ENCODE results near the gene C1GALT1C1L. TPM values are rescaled to one million over a fixed set of nuclear protein-coding genes. Genes with fewer than 3 reads are reported as not detected.
A peak's percentile ranks its signal among the peaks of the same experiment; 100 is the strongest.

C1GALT1C1L gene
- total RNA-seq (2013) = not detected
- polyA plus RNA-seq = not detected
- not detected in 2 replicates for polyA minus RNA-seq
- total RNA-seq = 0 to 0.35 (median 0) reads per million in 11 experiments

DNA sequence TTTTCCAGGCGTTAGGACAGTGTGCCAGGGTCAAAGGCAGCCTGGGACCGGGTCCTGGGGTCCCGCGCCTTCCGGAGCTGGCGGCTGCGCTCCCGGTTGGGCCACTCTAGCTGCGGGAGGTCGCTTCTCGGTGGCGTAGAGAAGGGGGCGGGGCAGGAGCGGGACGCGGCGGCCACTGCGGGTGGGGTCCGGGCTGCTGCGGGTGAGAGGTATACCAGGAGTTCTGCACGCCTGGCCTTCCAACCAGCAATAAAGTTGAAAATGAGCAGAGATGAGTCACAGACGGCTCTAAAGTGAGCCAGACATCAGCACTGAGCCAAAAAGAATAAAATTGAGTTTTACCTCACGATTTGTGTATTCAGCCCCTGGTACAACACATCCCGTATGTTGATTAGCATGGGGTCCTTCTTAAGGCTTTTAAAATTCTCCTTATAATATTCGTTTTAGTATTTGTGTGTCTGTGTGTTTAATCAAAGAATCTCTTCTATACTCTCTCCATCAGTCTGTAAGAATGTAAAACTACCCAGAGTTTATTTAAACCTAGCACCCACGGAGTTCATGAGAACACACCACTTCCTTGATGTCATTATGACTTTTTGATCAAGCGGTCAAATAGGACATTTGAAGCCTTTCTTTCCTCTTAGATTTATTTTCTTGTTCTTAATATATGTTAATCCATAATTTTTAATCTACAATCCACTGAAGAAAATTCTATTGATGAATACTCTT, at the start of gene C1GALT1C1L:
TSS of gene C1GALT1C1L (minus strand) at position 108 of the 729 bp plus-strand sequence. CDS start at position 1, 107 bp downstream.
- Histone ChIP-seq H4K20me1 (ENCODE audit: insufficient read depth, low read length) (no peaks in the 10 kb centered on the region), H3K9ac (ENCODE audit: insufficient read depth, low read length, poor library complexity, severe bottlenecking) (peak within 1 kb of the TSS; percentile 27), H3K27me3 (ENCODE audit: control insufficient read depth in 2 of 2, insufficient read depth in 2 of 2, low read length in 2 of 2) (peaks cover 0 to 28% of the 10 kb centered on the region in 2 donors), H3K9me3 (replicated peaks in 1 of 2; ENCODE audit: control insufficient read depth in 1 of 2, insufficient read depth in 1 of 2, low read length in 2 of 2) (peaks cover 0 to 4% of the 10 kb centered on the region in 2 donors), H3K36me3 (replicated peaks in 1 of 2; ENCODE audit: control insufficient read depth in 1 of 2, insufficient read depth in 2 of 2, low read length in 2 of 2) (no peaks in the 10 kb centered on the region), H3K4me2 (replicated peaks; ENCODE audit: extremely low read depth, low read length, poor library complexity, severe bottlenecking) (peak within 1 kb of the TSS; percentile 74), H2AFZ (ENCODE audit: insufficient read depth, low read depth, low read length, poor library complexity, severe bottlenecking) (peak within 1 kb of the TSS; percentile 78), H3K4me3 (replicated peaks in 1 of 3; ENCODE audit: low read depth in 2 of 3, low read length in 3 of 3) (peak within 1 kb of the TSS; percentile 8 to 70 (median 23)), H3K4me1 (ENCODE audit: control insufficient read depth in 1 of 2, insufficient read depth in 2 of 2, low read length in 2 of 2) (peaks cover 7 to 8% of the 10 kb centered on the region in 2 donors), H3K27ac (ENCODE audit: low read depth in 1 of 2, low read length in 2 of 2) (no peak within 1 kb of the TSS), H3K79me2 (ENCODE audit: insufficient read depth, low read length) (no peaks in the 10 kb centered on the region)
- 4% methylated on average over 15 of the region's 27 CpGs for WGBS (ENCODE audit: insufficient coverage)
- TF ChIP-seq, protein P1, sequence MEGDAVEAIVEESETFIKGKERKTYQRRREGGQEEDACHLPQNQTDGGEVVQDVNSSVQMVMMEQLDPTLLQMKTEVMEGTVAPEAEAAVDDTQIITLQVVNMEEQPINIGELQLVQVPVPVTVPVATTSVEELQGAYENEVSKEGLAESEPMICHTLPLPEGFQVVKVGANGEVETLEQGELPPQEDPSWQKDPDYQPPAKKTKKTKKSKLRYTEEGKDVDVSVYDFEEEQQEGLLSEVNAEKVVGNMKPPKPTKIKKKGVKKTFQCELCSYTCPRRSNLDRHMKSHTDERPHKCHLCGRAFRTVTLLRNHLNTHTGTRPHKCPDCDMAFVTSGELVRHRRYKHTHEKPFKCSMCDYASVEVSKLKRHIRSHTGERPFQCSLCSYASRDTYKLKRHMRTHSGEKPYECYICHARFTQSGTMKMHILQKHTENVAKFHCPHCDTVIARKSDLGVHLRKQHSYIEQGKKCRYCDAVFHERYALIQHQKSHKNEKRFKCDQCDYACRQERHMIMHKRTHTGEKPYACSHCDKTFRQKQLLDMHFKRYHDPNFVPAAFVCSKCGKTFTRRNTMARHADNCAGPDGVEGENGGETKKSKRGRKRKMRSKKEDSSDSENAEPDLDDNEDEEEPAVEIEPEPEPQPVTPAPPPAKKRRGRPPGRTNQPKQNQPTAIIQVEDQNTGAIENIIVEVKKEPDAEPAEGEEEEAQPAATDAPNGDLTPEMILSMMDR (IDR thresholded peaks at IDR 0.05) = no peak
- H3K27ac Mint-ChIP-seq = no peak within 1 kb of the TSS
- H3K36me3 Mint-ChIP-seq = no peaks in the 10 kb centered on the region
- peak within 1 kb of the TSS; percentile 67 to 80 for H3K4me3 Mint-ChIP-seq
- H3K4me1 Mint-ChIP-seq = peaks cover 10% of the 10 kb centered on the region
- peak in 1 of 3 donors; percentile 0 for DNase-seq
- H3K9me3 Mint-ChIP-seq = peaks cover 0 to 15% (median 7%) of the 10 kb centered on the region in 7 donors
- peaks cover 4 to 21% (median 5%) of the 10 kb centered on the region in 3 donors for H3K27me3 Mint-ChIP-seq (ENCODE audit: low read depth in 3 of 3)
- intact Hi-C loops (cut with micrococcal nuclease) = no loop called here

DNA sequence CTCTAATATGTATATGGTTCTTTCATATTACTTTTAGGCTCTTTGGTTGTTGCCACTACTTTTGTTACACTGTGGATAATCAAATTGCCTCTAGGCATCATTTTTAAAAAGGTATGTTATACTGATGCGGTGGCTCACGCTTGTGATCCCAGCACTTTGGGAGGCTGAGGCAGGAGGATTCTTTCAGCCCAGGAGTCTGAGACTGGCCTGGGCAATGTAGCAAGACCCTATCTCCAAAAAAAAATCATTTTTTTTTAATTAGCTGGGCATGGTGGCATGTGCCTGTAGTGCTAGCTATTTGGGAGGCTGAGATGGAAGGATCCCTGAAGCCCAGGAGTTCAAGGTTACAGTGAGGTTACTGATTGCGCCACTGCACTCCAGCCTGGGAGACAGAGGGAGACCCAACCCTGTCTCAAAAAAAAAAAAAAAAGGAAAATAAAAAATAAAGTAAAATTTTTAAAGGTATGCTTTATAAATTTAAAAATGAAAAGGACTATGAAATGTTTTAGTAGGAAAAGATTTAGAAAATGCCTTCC, 49.5 kb upstream of the C1GALT1C1L start:
- no peak overlapping the region for H3K4me2 ChIP-seq (replicated peaks; ENCODE audit: extremely low read depth, low read length, poor library complexity, severe bottlenecking)
- 100% methylated on average over 2 of the region's 3 CpGs for whole genome bisulfite sequencing (ENCODE audit: insufficient coverage)

More for the DNA sequence above, 49.5 kb upstream of the C1GALT1C1L start:
- no peaks in the 10 kb centered on the region for H3K36me3 ChIP-seq (replicated peaks in 1 of 2; ENCODE audit: control insufficient read depth in 1 of 2, insufficient read depth in 2 of 2, low read length in 2 of 2)
- no peaks in the 10 kb centered on the region for H4K20me1 ChIP-seq (ENCODE audit: insufficient read depth, low read length)
- Mint-ChIP-seq H3K27ac (no peak overlapping the region), H3K36me3 (no peaks in the 10 kb centered on the region), H3K4me3 (no peak overlapping the region), H3K9me3 (no peaks in the 10 kb centered on the region), H3K27me3 (ENCODE audit: low read depth in 3 of 3) (peaks cover 0 to 20% (median 5%) of the 10 kb centered on the region in 3 donors), H3K4me1 (no peaks in the 10 kb centered on the region)
- DNase-seq = no peak
- no peak overlapping the region for H2AFZ ChIP-seq (ENCODE audit: insufficient read depth, low read depth, low read length, poor library complexity, severe bottlenecking)
- TF ChIP-seq, protein P1 (IDR thresholded peaks at IDR 0.05) = no peak
- H3K9ac ChIP-seq (ENCODE audit: insufficient read depth, low read length, poor library complexity, severe bottlenecking) = no peak overlapping the region
- peaks cover 0 to 3% of the 10 kb centered on the region in 2 donors for H3K27me3 ChIP-seq (ENCODE audit: control insufficient read depth in 2 of 2, insufficient read depth in 2 of 2, low read length in 2 of 2)
- H3K4me1 ChIP-seq (ENCODE audit: control insufficient read depth in 1 of 2, insufficient read depth in 2 of 2, low read length in 2 of 2) = no peaks in the 10 kb centered on the region
- no peaks in the 10 kb centered on the region for H3K79me2 ChIP-seq (ENCODE audit: insufficient read depth, low read length)
- H3K27ac ChIP-seq (ENCODE audit: low read depth in 1 of 2, low read length in 2 of 2) = no peak overlapping the region
- intact Hi-C loops (cut with micrococcal nuclease) = no loop called here
- no peak overlapping the region for H3K4me3 ChIP-seq (replicated peaks in 1 of 3; ENCODE audit: low read depth in 2 of 3, low read length in 3 of 3)
- H3K9me3 ChIP-seq (replicated peaks in 1 of 2; ENCODE audit: control insufficient read depth in 1 of 2, insufficient read depth in 1 of 2, low read length in 2 of 2) = no peaks in the 10 kb centered on the region
